H1 (cell line): ENCODE results near the gene RALGAPB. TPM values are rescaled to one million over a fixed set of nuclear protein-coding genes. Genes with fewer than 3 reads are reported as not detected.

ENCODE experiments used
- CTCF ChIA-PET: fragments of 300-600 bp; sonication (Branson Sonifier 250); formaldehyde crosslinking; loops from one replicate; lab custom pipeline; 2021; ENCODE audit not compliant: partially characterized antibody; lab: Charles Lee
- POLR2A ChIA-PET: fragments of 300-600 bp; sonication (Branson Sonifier 250); formaldehyde crosslinking; loops from one replicate; lab custom pipeline; 2021; ENCODE audit warnings: inconsistent platforms; ENCODE audit not compliant: partially characterized antibody; lab: Charles Lee
- DNase-seq, 2 experiments: peaks; one replicate each; pipeline versions ENCODE4 v3.0.0 to v3.0.0-alpha.2; 2010 to 2022; ENCODE audit warnings: low spot score in 2 of 2, low read depth in 1 of 2, mixed read lengths in 1 of 2
- FAIRE-seq: peaks from 2 replicates; lab custom pipeline; 2011; peaks lifted over from hg19 to GRCh38; lab: Jason Lieb, UNC
- H2AFZ ChIP-seq: 2 replicates; pipeline ENCODE4 v1.8.1; 2012; ENCODE audit warnings: low read length, inconsistent platforms
- H2AK5ac ChIP-seq: 2 replicates; pipeline ENCODE4 v1.6.1; 2013; ENCODE audit warnings: low read depth, low read length
- H2BK120ac ChIP-seq: replicated peaks from 2 replicates; pipeline ENCODE3; 2013; ENCODE audit warnings: low read depth, low read length, inconsistent platforms
- H2BK12ac ChIP-seq: 2 replicates; pipeline ENCODE4 v1.6.1; 2013; ENCODE audit warnings: low read depth, low read length
- H2BK15ac ChIP-seq: 2 replicates; pipeline ENCODE4 v1.6.1; 2013; ENCODE audit warnings: low read length
- H2BK20ac ChIP-seq: 2 replicates; pipeline ENCODE4 v1.6.1; 2013; ENCODE audit warnings: low read length
- H2BK5ac ChIP-seq: 2 replicates; pipeline ENCODE4 v1.6.1; 2013; ENCODE audit warnings: low read depth, low read length
- H3K14ac ChIP-seq: 2 replicates; pipeline ENCODE4 v1.6.1; 2013; ENCODE audit warnings: inconsistent platforms; ENCODE audit not compliant: insufficient read length
- H3K18ac ChIP-seq: 2 replicates; pipeline ENCODE4 v1.6.1; 2013; ENCODE audit warnings: low read length; ENCODE audit errors: extremely low read depth
- H3K23ac ChIP-seq: 2 replicates; pipeline ENCODE4 v1.6.1; 2013; ENCODE audit warnings: inconsistent platforms; ENCODE audit not compliant: insufficient read length
- H3K23me2 ChIP-seq: 2 replicates; pipeline ENCODE4 v1.6.1; 2013; ENCODE audit warnings: low read depth, low read length
- H3K27ac ChIP-seq: 2 replicates; pipeline ENCODE4 v1.6.1; 2011; ENCODE audit warnings: low read depth, low read length, inconsistent platforms
- H3K27me3 ChIP-seq, 4 experiments: replicated peaks in 1 of 4; 1 replicate in 1 of 4; 2 replicates in 3 of 4; pipeline versions ENCODE4 v1.6.1 to v1.8.1; 2011 to 2013; ENCODE audit warnings: low read length in 3 of 4, mild to moderate bottlenecking in 3 of 4, inconsistent platforms in 2 of 4, mixed read lengths in 2 of 4, moderate library complexity in 1 of 4; ENCODE audit not compliant: control insufficient read depth in 3 of 4, insufficient read depth in 3 of 4; ENCODE audit errors: extremely low read depth in 1 of 4
- H3K36me3 ChIP-seq, 4 experiments: 2 replicates each; pipeline versions ENCODE4 v1.6.1 to v1.8.1; 2011 to 2013; ENCODE audit warnings: mild to moderate bottlenecking in 4 of 4, low read length in 3 of 4, moderate library complexity in 2 of 4, control low read depth in 1 of 4, inconsistent platforms in 1 of 4; ENCODE audit not compliant: insufficient read depth in 4 of 4, control insufficient read depth in 2 of 4
- H3K4ac ChIP-seq: replicated peaks from 2 replicates; pipeline ENCODE3; 2013; ENCODE audit warnings: low read length, low read depth, mixed read lengths, inconsistent platforms; ENCODE audit not compliant: insufficient read length
- H3K4me1 ChIP-seq, 4 experiments: replicated peaks in 1 of 4; 1 replicate in 1 of 4; 2 replicates in 3 of 4; pipeline versions ENCODE4 v1.6.1 to v1.8.1; 2011 to 2013; ENCODE audit warnings: low read length in 3 of 4, inconsistent platforms in 2 of 4, mixed read lengths in 1 of 4; ENCODE audit not compliant: insufficient read depth in 4 of 4, control insufficient read depth in 3 of 4
- H3K4me2 ChIP-seq, 2 experiments: 2 replicates each; pipeline versions ENCODE4 v1.6.1 to v1.8.1; 2011 to 2013; ENCODE audit warnings: low read depth in 2 of 2, low read length in 2 of 2, control low read depth in 1 of 2, inconsistent platforms in 1 of 2, mild to moderate bottlenecking in 1 of 2; ENCODE audit not compliant: insufficient read depth in 1 of 2
- H3K4me3 ChIP-seq, 4 experiments: fragments of 200-600, 300-600 bp in 1 of 4; sonication (generic), shearing (Covaris generic), sonication (Bioruptor Twin) in 1 of 4; 2 replicates each; pipeline versions ENCODE4 v1.5.1 to v1.8.1; 2011 to 2016; ENCODE audit warnings: low read length in 4 of 4, low read depth in 3 of 4, control low read depth in 2 of 4, inconsistent platforms in 2 of 4, mild to moderate bottlenecking in 2 of 4, mixed read lengths in 1 of 4, moderate library complexity in 1 of 4; ENCODE audit not compliant: insufficient read depth in 2 of 4; ENCODE audit errors: extremely low read depth in 1 of 4
- H3K56ac ChIP-seq: replicated peaks from 2 replicates; pipeline ENCODE3; 2013; ENCODE audit warnings: low read depth, mild to moderate bottlenecking, mixed read lengths, low read length, inconsistent platforms; ENCODE audit not compliant: insufficient read length
- H3K79me1 ChIP-seq: 2 replicates; pipeline ENCODE4 v1.6.1; 2013; ENCODE audit warnings: low read depth, low read length, control low read depth
- H3K79me2 ChIP-seq, 2 experiments: 2 replicates each; pipeline versions ENCODE4 v1.6.1 to v1.8.1; 2012 to 2013; ENCODE audit warnings: low read length in 2 of 2, mild to moderate bottlenecking in 2 of 2, inconsistent platforms in 1 of 2; ENCODE audit not compliant: insufficient read depth in 2 of 2, control insufficient read depth in 1 of 2
- H3K9ac ChIP-seq, 4 experiments: replicated peaks in 1 of 4; 1 replicate in 1 of 4; 2 replicates in 3 of 4; pipeline versions ENCODE4 v1.6.1 to v1.8.1; 2011 to 2013; ENCODE audit warnings: low read depth in 3 of 4, low read length in 3 of 4, control low read depth in 2 of 4, mild to moderate bottlenecking in 2 of 4, moderate library complexity in 2 of 4, inconsistent platforms in 1 of 4; ENCODE audit errors: extremely low read depth in 1 of 4
- H3K9me3 ChIP-seq, 2 experiments: 2 replicates each; pipeline versions ENCODE4 v1.6.1 to v1.8.1; 2012 to 2013; ENCODE audit warnings: mild to moderate bottlenecking in 2 of 2, moderate library complexity in 2 of 2, control low read depth in 1 of 2, inconsistent platforms in 1 of 2, low read depth in 1 of 2, low read length in 1 of 2, mixed read lengths in 1 of 2; ENCODE audit not compliant: insufficient read depth in 2 of 2
- H4K20me1 ChIP-seq, 2 experiments: replicated peaks in 1 of 2; 2 replicates each; pipeline versions ENCODE3 to v1.8.1; 2011 to 2013; ENCODE audit warnings: inconsistent platforms in 2 of 2, low read length in 2 of 2, mild to moderate bottlenecking in 1 of 2; ENCODE audit not compliant: insufficient read depth in 2 of 2, control insufficient read depth in 1 of 2
- H4K5ac ChIP-seq: 2 replicates; pipeline ENCODE4 v1.6.1; 2013; ENCODE audit warnings: low read length, low read depth, mixed read lengths, inconsistent platforms; ENCODE audit not compliant: insufficient read length
- H4K8ac ChIP-seq: 2 replicates; pipeline ENCODE4 v1.8.0; 2013; ENCODE audit warnings: mild to moderate bottlenecking, moderate library complexity, low read length, inconsistent platforms; ENCODE audit not compliant: insufficient read depth; ENCODE audit errors: extremely low read depth
- H4K91ac ChIP-seq: replicated peaks from 2 replicates; pipeline ENCODE3; 2013; ENCODE audit warnings: low read length, mixed read lengths, inconsistent platforms; ENCODE audit not compliant: insufficient read length
- BCL11A ChIP-seq, 2 experiments: IDR thresholded peaks; one replicate each; pipeline ENCODE4 v1.6.1; 2011; ENCODE audit warnings: low read depth in 2 of 2, low read length in 2 of 2, mild to moderate bottlenecking in 2 of 2
- CREB1 ChIP-seq: IDR thresholded peaks from 2 replicates; pipeline ENCODE4 v1.6.1; 2012; ENCODE audit warnings: inconsistent platforms
- KDM4A ChIP-seq: IDR thresholded peaks from one replicate; pipeline ENCODE4 v1.7.1; 2012; ENCODE audit warnings: low read depth, mild to moderate bottlenecking, moderate library complexity, low read length, inconsistent platforms; ENCODE audit not compliant: severe bottlenecking
- POLR2AphosphoS5 ChIP-seq: IDR thresholded peaks from 2 replicates; pipeline ENCODE4 v1.6.1; 2011; ENCODE audit warnings: low read depth, low read length
- RXRA ChIP-seq: IDR thresholded peaks from 2 replicates; pipeline ENCODE4 v1.6.1; 2011; ENCODE audit warnings: low read depth, mild to moderate bottlenecking, low read length, moderate library complexity; ENCODE audit not compliant: insufficient read depth
- SIN3A ChIP-seq, 2 experiments: IDR thresholded peaks in 1 of 2; conservative IDR thresholded peaks in 1 of 2; 2 replicates each; pipeline ENCODE4 v1.6.1; 2011 to 2012; ENCODE audit warnings: low read length in 2 of 2, improper control_type of control experiment in 1 of 2, low read depth in 1 of 2, mild to moderate bottlenecking in 1 of 2
- YY1 ChIP-seq: IDR thresholded peaks from 2 replicates; pipeline ENCODE4 v1.6.1; 2011; ENCODE audit warnings: low read depth, mild to moderate bottlenecking, low read length
- WGBS, 2 experiments: shearing (Covaris generic) in 1 of 2; methylation state at CpG; one replicate each; pipeline versions ENCODE4 v1.1.6 to v1.1.7; 2013 to 2015; ENCODE audit warnings: low lambda C conversion rate in 2 of 2, mixed read lengths in 2 of 2, inconsistent platforms in 1 of 2, low coverage in 1 of 2, missing lambda C conversion rate in 1 of 2; ENCODE audit not compliant: insufficient replicate concordance in 2 of 2, insufficient coverage in 1 of 2, insufficient read length in 1 of 2; ENCODE audit errors: extremely low coverage in 1 of 2, missing lambda C conversion rate in 1 of 2; 5-methylcytosine and 5-hydroxymethylcytosine counted together
- polyA plus RNA-seq, 7 experiments: library from polyadenylated mRNA; depleted of rRNA in 3 of 7; stranded (reverse) in 5 of 7; unstranded in 2 of 7; fragments of >200 nt in 5 of 7; fragments of 200-250 nt in 2 of 7; gene quantifications; 1 replicate in 5 of 7; 2 replicates in 1 of 7; 4 replicates in 1 of 7; pipeline versions ENCODE4 v1.2.1 to v1.2.3, GENCODE V29; 2011 to 2013; ENCODE audit warnings: missing spikeins in 2 of 7, mixed read lengths in 2 of 7
- total RNA-seq: library from RNA; stranded (reverse); fragmentation: NEBNext Ultra II Directional; extraction: Animal tissue kit (Norgen Biotek cat#: 25700); gene quantifications from 2 replicates; pipeline ENCODE4 v1.2.1, GENCODE V29; 2021

Gene RALGAPB
- total and polyA plus RNA-seq, 2 of the 8 experiments (the other 6 are each of a cell fraction or from before 2014, with no cell fraction given), result 10.6 to 35.1 TPM

- no peaks in the 10 kb centered on the region for H4K20me1 ChIP-seq
- POLR2A ChIA-PET, result interaction anchor here (0.6 to 15.7 kb wide), 7 partner anchors 8 to 131 kb away, joined by 3 to 285 read pairs (median 5); partner anchors contain the start of genes RALGAPB and SNHG17
- WGBS, 2 experiments, result 83% methylated on average over 6 of the region's 6 CpGs; no CpG with 5 or more reads in 1 of the 2 experiments
- CTCF ChIA-PET, result interaction anchor here (0.7 to 5.9 kb wide), 13 partner anchors 8 to 255 kb away, joined by 3 to 85 read pairs (median 4); partner anchors contain the start of genes RALGAPB and SNHG17
- H3K4me1 ChIP-seq, result peaks cover 0 to 7% (median 4%) of the 10 kb centered on the region in 4 experiments; a peak in 4 of 7 replicates
- no peak overlapping the region for H3K27ac ChIP-seq
- no peak overlapping the region for H3K4me2 ChIP-seq
- no peak overlapping the region for H3K23ac ChIP-seq
- FAIRE-seq (no peak), DNase-seq (no peak)
- H3K23me2 ChIP-seq, result no peaks in the 10 kb centered on the region; the same call in 1 of the 2 replicates
- H4K5ac ChIP-seq, result no peak overlapping the region
- peak overlapping the region; percentile 93 for H2AFZ ChIP-seq
- no peak overlapping the region for H3K56ac ChIP-seq
- H2BK120ac ChIP-seq, result no peak overlapping the region
- no peaks in the 10 kb centered on the region for H3K9me3 ChIP-seq
- no peak overlapping the region for H3K4ac ChIP-seq
- H2BK5ac ChIP-seq, result no peak overlapping the region
- no peak overlapping the region for H4K91ac ChIP-seq
- no peaks in the 10 kb centered on the region; a peak in 2 of 7 replicates for H3K27me3 ChIP-seq
- H3K79me1 ChIP-seq, result peaks cover 3% of the 10 kb centered on the region; the same call in 1 of the 2 replicates
- H3K9ac ChIP-seq, result no peak overlapping the region
- H3K79me2 ChIP-seq, result no peaks in the 10 kb centered on the region
- H2AK5ac ChIP-seq, result no peak overlapping the region
- no peak overlapping the region for H2BK20ac ChIP-seq
- H3K14ac ChIP-seq, result no peak overlapping the region
- H3K18ac ChIP-seq, result 0 out of 2 replicates have a peak overlapping the region, but pooled peaks have one; percentile 13
- H4K8ac ChIP-seq, result no peak overlapping the region
- TF ChIP-seq SIN3A (conservative IDR thresholded peaks at IDR 0.05 in 1 of 2, IDR thresholded peaks at IDR 0.05 in 1 of 2; ENCODE audit: low read depth in 1 of 2, low read length in 2 of 2) (no peak), CREB1 (no peak), POLR2AphosphoS5 (no peak), KDM4A (no peak), YY1 (no peak), BCL11A (IDR thresholded peaks at IDR 0.05; ENCODE audit: low read depth in 2 of 2, low read length in 2 of 2) (no peak), RXRA (no peak)
- TF ChIP-seq, all 59 proteins: peak for 0
- no peak overlapping the region for H2BK12ac ChIP-seq
- H3K4me3 ChIP-seq, result peak overlapping the region in 1 of 4 experiments; percentile 87; a peak in 1 of 8 replicates
- H3K36me3 ChIP-seq, result peaks cover 0 to 15% (median 6%) of the 10 kb centered on the region in 4 experiments; a peak in 4 of 8 replicates
- no peak overlapping the region for H2BK15ac ChIP-seq
Measured at GRCh38 chr20:38445901-38446425, 26.7 kb upstream of the RALGAPB start.
